Measurements from ENCODE around the gene SPRR1B. TPM values are rescaled to one million over a fixed set of nuclear protein-coding genes. Genes with fewer than 3 reads are reported as not detected.
"Not testable (repeated sequence)": the region's sequence is repeated elsewhere in the genome, so short reads cannot be mapped to it uniquely, and the experiment has no call there.

SPRR1B gene, protein sequence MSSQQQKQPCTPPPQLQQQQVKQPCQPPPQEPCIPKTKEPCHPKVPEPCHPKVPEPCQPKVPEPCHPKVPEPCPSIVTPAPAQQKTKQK
- total RNA-seq, result not detected in 2 replicates

DNA sequence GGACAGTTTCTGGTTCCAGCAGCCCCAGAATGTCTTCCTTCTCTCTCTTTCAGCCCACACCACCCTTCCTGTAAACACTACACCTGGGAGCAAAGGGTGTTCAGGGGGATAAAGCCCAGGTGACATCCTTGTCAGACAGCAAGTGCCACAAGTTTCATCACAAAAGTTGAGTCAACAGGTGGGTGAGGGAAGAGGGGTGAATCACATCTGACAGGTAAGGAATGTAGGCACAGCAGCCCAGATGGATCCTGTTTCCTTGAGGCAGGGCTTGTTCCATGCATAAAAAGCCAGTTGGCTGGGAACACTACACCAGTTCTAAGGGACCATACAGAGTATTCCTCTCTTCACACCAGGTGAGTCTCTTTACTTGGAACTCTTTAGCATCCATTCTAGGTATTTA, at the start of gene SPRR1B:
Gene SPRR1B (plus strand): TSS at position 309 of the 400 bp plus-strand sequence. CDS start 1,143 bp downstream, outside the sequence.
- intact Hi-C loops (cut with micrococcal nuclease), result no loop called here

DNA sequence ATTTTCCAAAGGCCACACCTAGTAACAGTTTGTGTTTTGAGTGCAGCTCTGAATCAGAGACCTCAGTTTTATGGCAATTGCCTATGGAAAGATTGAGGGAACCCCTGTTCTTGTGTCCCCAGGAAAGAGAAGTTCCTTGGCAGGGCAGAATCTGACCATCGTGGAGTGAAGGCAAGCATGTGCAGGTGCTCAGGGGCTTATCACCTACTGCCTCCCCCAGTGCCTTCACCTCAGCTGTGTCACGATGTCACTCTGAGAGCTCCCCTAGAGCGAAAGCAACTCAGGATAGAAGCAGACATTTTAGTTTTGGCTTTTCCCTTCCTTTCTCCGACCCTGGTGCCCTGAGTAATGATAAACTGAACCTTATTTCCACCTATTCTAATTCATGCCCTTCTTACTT, 48.9 kb upstream of the SPRR1B start:
- intact Hi-C loops (cut with micrococcal nuclease), result no loop called here

DNA sequence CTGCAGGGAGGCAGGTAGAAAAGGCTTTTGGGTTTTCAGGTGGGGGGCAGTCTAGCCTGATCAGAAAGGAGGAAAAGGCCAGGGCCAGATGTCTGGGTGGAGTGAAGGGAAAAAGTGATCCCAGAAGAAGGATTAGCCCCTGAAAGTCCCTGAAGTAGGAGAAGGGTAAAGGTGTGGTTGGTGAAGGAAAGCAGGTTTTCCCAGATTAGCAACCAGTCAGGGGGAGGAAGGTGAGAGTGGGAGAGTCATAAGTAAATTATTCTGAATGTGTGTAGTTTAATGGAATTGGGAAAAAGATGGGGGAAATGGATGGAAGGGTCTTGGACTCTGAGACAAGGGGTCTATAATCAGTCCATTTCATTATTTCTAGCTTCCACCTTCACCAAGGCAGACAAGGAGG, 47.8 kb upstream of the SPRR1B start:
- intact Hi-C loops (cut with micrococcal nuclease), result no loop called here

DNA sequence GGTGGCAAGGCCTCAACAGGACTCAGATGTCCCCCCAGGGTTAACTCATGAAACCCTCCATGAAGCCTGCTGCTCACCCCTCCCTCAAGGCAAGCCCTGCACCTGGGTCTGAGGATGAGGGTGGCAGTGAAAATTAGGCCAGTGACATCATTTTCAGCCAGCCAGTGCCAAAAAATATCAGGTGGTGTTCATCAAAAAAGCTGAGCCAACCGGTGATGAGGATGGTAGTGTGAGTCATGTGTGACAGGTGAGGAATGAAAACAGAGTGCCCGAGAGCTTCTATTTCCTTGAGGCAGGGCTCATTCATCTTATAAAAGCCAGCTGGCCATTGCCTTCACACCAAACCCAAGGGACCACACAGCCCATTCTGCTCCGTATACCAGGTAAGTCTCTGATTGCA, 47.3 kb upstream of the SPRR1B start, which contains the start of gene SPRR1A:
Gene SPRR1A (plus strand): TSS at position 339 of the 400 bp plus-strand sequence. CDS start 1,150 bp downstream, outside the sequence.
- intact Hi-C loops (cut with micrococcal nuclease), result no loop called here

DNA sequence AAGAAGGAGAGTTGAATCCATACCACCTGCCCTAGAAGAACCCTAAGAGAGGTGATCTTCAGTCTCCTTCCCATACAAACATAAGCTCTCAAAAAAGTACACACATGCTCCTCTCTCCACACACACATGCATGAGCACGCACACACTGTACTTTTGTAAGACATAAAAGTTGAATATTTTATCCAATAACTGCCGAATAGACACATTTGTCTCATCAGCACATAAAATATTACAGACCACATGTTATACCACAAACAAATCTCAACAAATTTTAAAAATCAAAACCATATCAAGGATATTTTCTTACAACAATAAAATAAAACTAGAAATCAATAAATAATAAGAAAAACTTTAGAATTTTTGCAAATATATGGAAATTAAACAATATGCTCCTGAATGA, 44.4 kb upstream of the SPRR1B start:
- intact Hi-C loops (cut with micrococcal nuclease), result no loop called here

DNA sequence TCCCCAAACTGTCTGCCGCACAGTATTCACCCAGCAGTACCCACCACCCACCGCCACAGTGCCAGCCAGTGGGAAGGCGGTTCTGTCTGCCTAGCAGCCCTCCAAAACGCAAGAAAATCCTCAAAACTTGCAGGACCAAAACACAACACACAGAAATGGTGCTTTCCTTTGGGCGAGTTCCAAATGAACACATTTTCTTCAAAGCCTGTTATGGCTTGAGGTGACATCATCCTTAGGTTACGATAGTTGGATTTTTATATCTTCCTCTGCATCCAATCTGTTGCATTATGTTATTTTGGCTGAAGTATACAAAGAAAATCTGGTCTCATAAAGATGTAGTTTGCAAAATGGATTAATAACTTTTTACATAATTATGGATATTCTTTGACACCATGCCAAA, 37.8 kb upstream of the SPRR1B start:
- intact Hi-C loops (cut with micrococcal nuclease), result no loop called here

DNA sequence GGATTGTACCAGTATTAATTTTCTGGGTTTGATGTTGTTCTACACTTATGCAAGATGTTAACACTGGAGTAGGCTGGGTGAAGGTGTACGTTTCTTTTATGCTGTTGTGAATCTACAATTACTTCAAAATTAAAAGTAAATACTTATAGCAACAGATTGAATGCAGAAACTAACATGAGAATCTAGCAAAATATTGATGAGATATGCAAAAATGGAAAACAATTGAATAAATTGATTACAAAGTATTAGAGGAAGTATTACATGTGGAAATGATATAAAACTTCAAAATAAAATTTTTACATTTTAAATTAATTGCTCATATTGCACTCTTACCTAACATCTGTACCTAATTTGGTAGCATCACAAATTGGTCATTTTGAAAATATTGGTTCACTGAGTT, 35.2 kb upstream of the SPRR1B start:
- intact Hi-C loops (cut with micrococcal nuclease), result no loop called here

DNA sequence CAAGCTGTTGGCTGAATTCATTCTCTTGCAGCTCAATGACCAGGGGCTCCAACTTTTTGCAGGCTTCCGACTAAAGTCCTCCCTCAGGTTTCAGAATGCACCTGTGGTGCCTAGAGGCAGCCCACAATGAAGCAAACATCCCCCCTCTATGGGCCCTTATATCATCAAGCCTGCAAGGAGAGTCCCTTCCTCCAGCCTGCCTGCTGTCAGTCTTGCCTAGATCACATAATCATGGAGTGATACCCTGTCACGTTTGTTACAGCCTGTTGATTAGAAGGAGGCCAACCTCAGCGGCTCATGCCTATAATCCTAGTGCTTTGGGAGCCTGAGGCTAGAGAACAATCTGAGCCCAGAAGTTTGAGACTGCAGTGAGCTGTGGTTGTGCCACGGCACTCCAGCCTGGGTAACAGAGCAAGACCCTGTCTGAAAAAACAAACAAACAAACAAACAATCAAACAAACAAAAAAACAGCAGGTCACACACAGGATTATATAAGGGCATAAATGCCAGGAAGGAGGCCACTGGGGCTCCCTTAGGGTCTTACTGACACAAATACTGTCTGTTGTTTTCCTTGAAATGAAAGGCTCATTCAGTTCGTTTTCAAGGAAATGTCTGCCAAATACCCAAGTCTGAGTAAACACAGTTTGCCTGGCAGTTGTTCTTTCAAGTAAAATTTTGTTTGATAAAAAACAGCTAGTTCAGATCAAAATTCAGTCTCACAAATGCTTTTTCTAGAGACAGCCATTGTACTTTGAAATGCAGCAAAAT, 34.2 kb upstream of the SPRR1B start:
- intact Hi-C loops (cut with micrococcal nuclease), result no loop called here

DNA sequence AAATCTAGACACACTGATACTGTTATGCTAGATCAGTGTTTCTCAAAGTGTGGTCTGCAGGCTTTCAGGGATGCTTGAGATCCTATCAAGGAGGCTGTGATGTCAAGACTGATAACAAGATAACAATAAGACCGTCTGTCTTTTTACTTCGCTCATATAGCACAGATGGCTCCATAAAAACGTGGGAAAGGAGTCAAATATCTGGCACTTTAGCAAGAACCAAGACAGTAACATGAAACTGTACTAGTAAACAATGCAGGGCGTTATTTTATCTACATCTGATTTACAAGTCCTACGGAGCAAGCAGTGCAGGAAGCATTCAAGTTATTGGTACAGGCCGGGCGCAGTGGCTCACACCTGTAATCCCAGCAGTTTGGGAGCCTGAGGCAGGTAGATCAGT, 33.1 kb upstream of the SPRR1B start:
- intact Hi-C loops (cut with micrococcal nuclease), result no loop called here

DNA sequence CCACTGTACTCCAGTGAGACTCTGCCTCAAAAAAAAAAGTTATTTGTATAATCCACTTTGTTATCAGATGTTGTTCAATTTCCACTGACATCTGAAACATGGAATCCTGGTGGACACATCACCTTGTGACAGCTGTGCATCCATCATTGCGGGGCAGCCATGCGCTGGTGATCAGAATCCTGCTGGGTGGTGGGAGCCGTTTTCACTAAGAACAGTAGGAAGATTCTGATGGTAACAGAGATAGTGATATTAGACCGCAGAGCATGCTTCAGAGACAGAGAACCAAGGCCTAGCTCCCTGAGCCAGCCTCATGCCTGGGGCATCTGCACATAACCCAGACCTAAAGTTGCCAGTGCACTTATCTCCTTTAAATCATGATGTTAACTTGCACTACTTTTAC, 32.5 kb upstream of the SPRR1B start:
- intact Hi-C loops (cut with micrococcal nuclease), result no loop called here

DNA sequence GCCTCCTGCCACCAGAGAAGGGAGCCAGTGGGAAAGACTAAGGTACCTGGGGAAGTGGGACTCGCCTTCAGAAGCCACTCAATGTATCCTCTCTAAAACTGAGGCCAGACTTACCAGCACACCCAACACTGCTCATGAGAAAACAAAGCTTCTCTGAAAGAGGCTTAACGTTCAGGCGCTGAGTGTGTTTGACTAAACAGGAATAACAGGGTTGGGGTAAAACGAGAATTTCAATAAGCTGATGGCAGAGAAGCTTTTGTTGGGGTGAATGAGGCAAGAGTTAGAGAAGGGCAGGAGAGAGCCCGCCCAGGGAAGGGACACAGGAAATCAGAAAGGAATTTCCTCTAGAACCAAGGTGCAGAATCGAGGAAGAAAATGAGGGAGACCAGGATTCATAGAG, 31.2 kb upstream of the SPRR1B start:
- intact Hi-C loops (cut with micrococcal nuclease), result no loop called here

DNA sequence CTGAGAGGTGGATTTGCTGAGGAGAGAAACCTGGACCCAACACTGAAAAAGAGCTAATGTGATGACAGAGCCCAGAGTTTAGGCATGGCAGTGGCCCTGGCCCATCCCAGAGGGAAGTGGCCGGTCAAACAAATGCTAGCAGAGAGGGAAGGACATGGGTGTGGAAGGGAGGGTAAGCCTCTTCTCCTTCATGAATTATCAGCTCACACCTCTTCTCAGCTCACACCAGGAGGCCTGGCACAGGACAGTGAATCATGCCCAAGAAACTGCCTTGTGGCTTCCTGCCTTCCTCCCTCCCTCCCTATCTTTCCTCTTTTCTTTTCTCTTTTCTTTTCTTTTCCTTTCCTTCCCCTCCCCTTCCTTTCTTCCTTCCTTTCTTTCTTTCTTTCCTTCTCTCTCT, 30.7 kb upstream of the SPRR1B start:
- intact Hi-C loops (cut with micrococcal nuclease), result no loop called here

DNA sequence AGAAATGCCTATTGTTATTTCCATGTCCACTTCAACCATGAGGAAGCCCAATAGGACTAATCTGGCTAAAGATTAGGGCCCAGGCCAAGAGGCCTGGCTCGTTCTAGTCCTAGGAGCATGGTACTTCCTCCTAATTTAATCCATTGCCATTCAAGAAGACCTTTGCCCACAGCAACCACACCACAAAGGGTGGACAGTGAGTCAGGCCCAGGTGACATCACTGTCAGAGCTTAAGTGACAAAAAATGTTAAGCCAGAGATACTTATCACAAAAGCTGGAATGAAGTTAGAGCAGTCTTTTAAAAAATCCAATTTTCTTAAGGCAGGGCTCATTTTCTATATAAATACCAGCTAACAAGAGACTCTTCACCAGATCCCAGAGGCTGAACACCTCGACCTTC, 29.6 kb upstream of the SPRR1B start, which contains the start of gene SPRR3:
Gene SPRR3 (plus strand): TSS at position 368 of the 400 bp plus-strand sequence. CDS start 1,272 bp downstream, outside the sequence.
- intact Hi-C loops (cut with micrococcal nuclease), result no loop called here

DNA sequence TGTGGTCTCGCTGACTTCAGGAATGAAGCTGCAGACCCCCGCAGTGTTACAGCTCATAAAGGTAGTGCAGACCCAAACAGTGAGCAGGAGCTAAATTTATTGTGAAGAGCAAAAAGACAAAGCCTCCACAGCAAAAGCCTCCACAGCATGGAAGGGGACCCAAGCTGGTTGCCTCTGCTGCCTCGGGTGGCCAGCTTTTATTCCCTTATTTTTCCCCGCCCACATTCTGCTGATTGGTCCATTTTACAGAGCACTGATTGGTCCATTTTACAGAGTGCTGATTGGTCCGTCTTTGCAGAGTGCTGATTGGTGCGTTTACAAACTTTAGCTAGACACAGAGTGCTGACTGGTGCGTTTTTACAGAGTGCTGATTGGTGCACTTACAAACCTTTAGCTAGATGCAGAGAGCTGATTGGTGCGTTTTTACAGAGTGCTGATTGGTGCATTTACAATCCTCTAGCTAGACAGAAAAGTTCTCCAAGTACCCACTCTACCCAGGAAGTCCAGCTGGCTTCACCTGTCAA, 19.7 kb upstream of the SPRR1B start:
- intact Hi-C loops (cut with micrococcal nuclease), result not testable (repeated sequence)

DNA sequence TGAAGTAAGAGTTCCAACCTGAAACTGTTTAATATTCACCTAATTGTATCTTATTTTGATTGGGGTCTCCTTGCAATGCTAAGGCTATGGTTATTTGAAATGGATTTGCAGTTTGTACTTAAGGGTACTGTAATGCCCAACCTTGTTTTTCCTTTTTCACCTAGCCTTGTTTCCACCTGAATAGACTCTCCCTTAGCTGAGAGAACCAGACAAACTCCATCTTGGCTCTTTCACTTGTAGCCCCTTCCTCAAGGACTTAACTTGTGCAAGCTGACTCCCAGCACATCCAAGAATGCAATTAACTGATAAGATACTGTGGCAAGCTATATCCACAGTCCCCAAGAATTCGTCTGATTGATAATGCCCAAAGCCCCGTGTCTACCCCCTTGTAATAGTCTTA, 9.2 kb upstream of the SPRR1B start:
- intact Hi-C loops (cut with micrococcal nuclease), result not testable (repeated sequence)

DNA sequence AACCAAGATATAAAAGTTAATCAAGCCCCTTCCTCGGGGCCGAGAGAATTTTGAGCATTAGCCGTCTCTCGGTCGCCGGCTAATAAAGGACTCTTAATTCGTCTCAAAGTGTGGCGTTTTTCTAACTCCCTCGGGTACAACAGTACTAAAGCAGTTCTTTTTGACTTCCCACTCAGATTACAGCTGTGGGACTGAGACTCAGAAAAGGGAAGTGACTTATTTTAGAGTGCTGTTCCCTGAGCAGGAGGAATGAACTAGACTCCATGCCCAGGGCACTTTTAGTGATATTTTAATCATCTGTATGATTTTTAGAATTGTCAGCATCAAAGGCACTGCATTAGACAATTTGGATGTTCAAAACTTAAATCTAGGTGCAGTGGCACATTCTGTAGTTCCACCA, 8.7 kb upstream of the SPRR1B start:
- intact Hi-C loops (cut with micrococcal nuclease), result not testable (repeated sequence)

DNA sequence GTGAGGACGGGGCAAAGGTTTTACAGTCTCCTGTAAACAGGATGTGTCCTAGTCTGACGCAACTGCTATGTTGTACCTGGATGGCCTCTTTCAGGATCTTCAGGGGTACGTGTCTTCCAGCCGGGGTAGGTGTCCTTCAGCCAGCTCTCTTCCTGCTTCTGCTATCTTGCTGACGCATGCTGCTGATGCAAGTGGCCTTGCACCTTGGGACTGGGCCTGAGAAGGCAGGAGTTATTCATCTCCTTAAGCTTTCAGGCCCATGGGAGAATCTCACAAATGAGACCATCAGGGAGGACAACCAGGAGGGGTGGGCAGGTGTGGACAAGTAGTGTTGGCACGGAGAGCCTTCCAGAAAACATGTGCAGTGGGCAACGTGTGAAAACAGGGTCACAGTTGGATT, 7.9 kb upstream of the SPRR1B start:
- intact Hi-C loops (cut with micrococcal nuclease), result no loop called here

DNA sequence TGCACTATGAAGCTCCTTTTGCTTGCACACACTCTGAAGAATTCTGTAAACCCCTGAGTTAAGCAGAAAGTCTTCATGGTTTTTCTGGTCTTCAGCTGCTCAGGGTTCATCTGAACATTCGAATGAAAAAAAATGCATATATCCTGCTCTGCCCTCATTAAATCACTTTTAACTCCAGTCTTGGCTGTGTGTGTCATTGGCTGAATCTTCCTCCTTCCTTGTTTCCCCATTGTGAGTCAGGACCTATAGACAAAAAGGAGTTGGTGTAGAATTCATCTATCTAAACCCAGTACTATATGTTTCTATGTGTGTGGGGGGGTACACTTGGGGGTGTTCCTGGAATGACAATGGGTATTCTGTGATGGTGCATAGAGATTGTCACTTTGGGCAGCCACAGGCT, 6.6 kb upstream of the SPRR1B start:
- intact Hi-C loops (cut with micrococcal nuclease), result no loop called here

DNA sequence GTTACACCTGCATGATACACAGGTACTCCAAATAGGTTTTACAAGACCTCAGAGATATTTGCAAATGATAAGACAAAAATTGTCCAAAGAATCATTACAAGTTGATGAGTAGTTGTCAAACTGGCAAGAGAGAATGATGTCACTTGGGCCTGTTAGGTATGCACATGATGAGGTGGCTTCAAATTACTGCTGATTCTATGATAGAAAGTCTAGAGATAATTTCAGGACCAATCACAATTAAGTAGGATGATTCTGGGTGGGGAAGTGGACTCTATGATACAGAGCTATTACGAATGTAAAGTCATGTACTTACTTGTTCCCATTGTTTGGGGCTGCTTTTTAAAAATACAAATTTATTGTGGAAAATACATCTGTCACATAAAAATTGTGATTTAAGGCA, 5.2 kb upstream of the SPRR1B start:
- intact Hi-C loops (cut with micrococcal nuclease), result no loop called here

DNA sequence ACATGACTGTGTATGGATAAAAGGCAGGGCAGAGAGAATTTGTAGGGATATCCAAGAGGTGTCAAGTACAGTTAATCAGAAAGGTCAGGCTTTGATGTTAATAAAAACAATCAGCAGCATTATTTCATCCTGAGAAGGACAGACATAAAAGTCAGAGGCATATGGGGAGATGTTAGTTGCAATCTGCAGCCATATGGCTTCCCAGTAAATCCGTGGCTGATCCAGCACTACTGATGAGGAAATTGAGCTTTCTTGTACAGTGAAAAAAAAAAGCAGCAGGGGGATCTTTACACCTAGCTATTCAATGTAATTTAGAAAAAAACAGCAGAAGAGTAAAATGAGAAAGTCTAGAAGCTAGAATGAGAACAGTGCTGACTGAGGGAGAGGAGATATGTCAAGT, 2.2 kb upstream of the SPRR1B start:
- intact Hi-C loops (cut with micrococcal nuclease), result no loop called here

DNA sequence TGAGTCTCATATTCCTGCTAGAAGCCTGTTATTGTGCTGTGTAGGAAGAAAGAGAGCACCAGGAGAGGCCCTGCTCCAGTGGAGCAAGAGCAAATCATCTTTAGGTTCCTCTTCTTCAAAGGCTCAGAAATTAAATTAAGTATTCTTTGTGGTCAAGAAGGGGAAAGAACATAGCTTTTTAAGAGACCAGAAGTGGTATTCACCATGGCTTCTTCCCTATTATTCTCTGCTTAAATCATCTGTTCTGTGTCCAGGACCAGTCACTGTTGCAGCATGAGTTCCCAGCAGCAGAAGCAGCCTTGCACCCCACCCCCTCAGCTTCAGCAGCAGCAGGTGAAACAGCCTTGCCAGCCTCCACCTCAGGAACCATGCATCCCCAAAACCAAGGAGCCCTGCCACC, 1.1 kb downstream of the SPRR1B start:
- intact Hi-C loops (cut with micrococcal nuclease), result no loop called here

DNA sequence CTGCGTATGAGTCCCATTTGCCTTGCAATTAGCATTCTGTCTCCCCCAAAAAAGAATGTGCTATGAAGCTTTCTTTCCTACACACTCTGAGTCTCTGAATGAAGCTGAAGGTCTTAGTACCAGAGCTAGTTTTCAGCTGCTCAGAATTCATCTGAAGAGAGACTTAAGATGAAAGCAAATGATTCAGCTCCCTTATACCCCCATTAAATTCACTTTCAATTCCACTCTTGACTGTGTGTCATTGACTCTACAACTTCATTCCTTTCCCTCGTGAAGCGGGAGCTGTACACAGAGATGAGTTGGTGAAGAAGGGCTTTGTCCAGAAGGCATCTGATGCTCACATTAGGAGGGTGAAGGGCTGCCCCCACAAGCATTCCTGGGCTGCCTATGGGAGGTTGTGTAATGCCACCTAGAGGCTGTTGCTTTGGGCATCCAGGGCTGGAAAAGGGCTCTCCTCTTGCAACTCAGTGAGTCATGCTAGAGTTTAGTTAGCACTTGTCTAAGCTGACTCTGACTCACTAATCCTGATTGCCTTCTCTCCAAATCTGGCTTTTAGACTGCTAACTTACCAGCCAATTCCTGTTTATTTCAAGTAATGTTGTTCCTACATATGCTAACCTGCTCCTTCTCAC, 1.8 kb downstream of the SPRR1B start:
- intact Hi-C loops (cut with micrococcal nuclease), result no loop called here

All from T-helper 2 cell treated with Interferon-gamma antibody and Interleukin-4, amounts not matched to agents 100 ng/mL and 5 ng/mL, for 36 hours (primary cell).